HT-29 (cell line): ENCODE results near the gene CCNB1. TPM values are rescaled to one million over a fixed set of nuclear protein-coding genes. Genes with fewer than 3 reads are reported as not detected.

Experiments used
- small RNA-seq: library from RNA; depleted of rRNA; stranded (forward); fragments of <200 nt; gene quantifications from one replicate; pipeline ENCODE3, GENCODE V24; 2014
- total RNA-seq: library from RNA; depleted of rRNA; stranded (reverse); fragments of >200 nt; shearing (Covaris generic); gene quantifications from 2 replicates; pipeline ENCODE4 v1.2.3, GENCODE V29; 2014; rRNA removed

CCNB1 gene
- total RNA-seq, 1 experiment from 2014 or later = 135 TPM

Small RNAs within 50 kb of the gene (small RNA-seq; reads per million reads assigned to genes)
- not detected for gene SNORA50D

Other genes starting within 250 kb of the CCNB1 start
- gene SLC30A5, start 73.1 kb upstream of the CCNB1 start, total RNA-seq = 48.8 and 66.2 TPM in 2 replicates
- 50.7 and 69.3 TPM in 2 replicates for gene CENPH, start 22.4 kb downstream of the CCNB1 start, total RNA-seq
- 23.0 and 36.2 TPM in 2 replicates for gene CDK7, start 67.7 kb downstream of the CCNB1 start, total RNA-seq
- 3.4 and 3.7 TPM in 2 replicates for gene CCDC125, start 165.7 kb downstream of the CCNB1 start, total RNA-seq
- 23.7 and 23.8 TPM in 2 replicates for gene AK6, start 202.4 kb downstream of the CCNB1 start, total RNA-seq
- 77.5 and 82.6 TPM in 2 replicates for gene TAF9, start 202.4 kb downstream of the CCNB1 start, total RNA-seq
- 7.2 and 14.9 TPM in 2 replicates for gene RAD17, start 202.7 kb downstream of the CCNB1 start, total RNA-seq
- gene MARVELD2, start 248.0 kb downstream of the CCNB1 start, total RNA-seq = 21.8 and 26.7 TPM in 2 replicates